Erythroblast (primary cell): ENCODE results near the gene NUDT14.

ENCODE experiments used
- GATA1 ChIP-seq: IDR thresholded peaks from 2 replicates; pipeline ENCODE4 v1.6.1; 2011; ENCODE audit warnings: low read depth, mild to moderate bottlenecking, control low read depth, low read length, moderate library complexity
- POLR2A ChIP-seq: IDR thresholded peaks from 2 replicates; pipeline ENCODE4 v1.6.1; 2011; ENCODE audit warnings: mild to moderate bottlenecking, low read length

DNA sequence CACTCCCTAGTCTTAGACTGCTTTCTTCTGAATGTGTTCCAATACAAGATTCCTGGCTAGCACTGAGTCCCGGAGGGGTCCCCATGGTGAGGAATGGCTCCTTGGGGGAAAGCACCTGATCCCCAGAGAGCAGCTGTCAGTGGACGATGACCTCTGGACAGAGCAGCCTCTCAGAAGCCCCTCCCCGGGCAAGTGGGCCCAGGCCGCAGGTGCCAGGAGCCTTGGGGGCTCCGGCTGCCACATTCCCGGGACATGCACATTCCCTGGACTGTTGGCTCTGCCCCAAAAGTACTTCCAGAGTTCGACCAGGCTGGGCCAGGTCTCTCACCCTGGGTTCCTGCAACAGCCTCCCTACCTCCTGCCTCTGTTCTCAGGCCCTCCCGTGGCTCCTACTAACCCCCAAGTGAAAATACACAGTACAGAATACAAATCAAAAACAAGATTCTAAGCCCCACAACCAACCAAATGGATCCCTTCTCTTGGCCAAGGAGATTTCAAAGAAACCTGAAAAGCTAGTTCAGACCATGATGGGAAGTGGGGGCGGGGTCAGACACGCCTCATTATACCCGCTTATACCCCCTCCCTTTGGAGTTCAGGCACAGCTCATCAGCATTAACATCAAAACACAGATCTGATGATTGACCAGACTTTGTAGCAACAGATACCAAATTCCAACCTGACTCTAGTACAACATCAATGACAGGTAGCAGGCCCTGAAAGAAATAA is 43.9 kb upstream of the NUDT14 start:
- TF ChIP-seq POLR2A: no peak
- no peak for TF ChIP-seq GATA1
